ENCODE data around the gene CLEC2D. TPM values are rescaled to one million over a fixed set of nuclear protein-coding genes. Genes with fewer than 3 reads are reported as not detected.

Gene CLEC2D
- total and polyA plus RNA-seq, 2 donors from 2014 or later = 2.5 to 22.4 TPM

DNA sequence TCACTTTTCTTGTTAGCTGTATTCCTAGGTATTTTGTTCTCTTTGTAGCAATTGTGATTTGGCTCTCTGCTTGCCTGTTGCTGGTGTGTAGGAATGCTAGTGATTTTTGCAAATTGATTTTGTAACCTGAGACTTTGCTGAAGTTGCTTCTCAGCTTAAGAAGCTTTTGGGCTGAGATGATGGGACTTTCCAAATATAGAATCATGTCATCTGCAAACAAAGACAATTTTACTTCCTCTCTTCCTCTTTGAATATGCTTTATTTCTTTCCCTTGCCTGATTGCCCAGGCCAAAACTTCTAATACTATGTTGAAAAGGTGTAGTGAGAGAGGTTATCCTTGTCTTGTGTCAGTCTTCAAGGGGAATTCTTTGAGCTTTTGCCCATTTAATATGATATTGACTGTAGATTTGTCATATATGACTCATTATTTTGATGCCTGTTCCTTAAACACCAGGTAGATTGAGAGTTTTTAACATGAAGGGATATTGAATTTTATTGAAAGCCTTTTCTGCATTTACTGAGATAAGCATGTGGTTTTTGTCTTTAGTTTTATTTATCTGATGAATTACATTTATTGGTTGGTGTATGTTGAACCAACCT lies 36.7 kb downstream of the CLEC2D start:
- H3K36me3 ChIP-seq (ENCODE audit: control insufficient read depth in 2 of 3, insufficient read depth in 3 of 3, low read length in 3 of 3) = no peaks in the 10 kb centered on the region
- no peak for DNase-seq
- TF ChIP-seq, protein P1, sequence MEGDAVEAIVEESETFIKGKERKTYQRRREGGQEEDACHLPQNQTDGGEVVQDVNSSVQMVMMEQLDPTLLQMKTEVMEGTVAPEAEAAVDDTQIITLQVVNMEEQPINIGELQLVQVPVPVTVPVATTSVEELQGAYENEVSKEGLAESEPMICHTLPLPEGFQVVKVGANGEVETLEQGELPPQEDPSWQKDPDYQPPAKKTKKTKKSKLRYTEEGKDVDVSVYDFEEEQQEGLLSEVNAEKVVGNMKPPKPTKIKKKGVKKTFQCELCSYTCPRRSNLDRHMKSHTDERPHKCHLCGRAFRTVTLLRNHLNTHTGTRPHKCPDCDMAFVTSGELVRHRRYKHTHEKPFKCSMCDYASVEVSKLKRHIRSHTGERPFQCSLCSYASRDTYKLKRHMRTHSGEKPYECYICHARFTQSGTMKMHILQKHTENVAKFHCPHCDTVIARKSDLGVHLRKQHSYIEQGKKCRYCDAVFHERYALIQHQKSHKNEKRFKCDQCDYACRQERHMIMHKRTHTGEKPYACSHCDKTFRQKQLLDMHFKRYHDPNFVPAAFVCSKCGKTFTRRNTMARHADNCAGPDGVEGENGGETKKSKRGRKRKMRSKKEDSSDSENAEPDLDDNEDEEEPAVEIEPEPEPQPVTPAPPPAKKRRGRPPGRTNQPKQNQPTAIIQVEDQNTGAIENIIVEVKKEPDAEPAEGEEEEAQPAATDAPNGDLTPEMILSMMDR (IDR thresholded peaks at IDR 0.05; ENCODE audit: borderline replicate concordance, extremely low read depth, insufficient read depth) = no peak
- intact Hi-C loops (cut with DNase I) = loop anchor here (5.0 to 10.0 kb wide), 2 partner anchors 74 to 371 kb away; no protein-coding TSS in a partner anchor
- no peaks in the 10 kb centered on the region for H3K4me1 ChIP-seq (ENCODE audit: control insufficient read depth in 2 of 3, insufficient read depth in 2 of 3, low read depth in 1 of 3, low read length in 3 of 3)
- H3K4me3 ChIP-seq (ENCODE audit: low read length in 3 of 3) = no peak overlapping the region
- no peak overlapping the region for H3K27ac ChIP-seq (ENCODE audit: low read depth in 2 of 2, low read length in 2 of 2)
- no peaks in the 10 kb centered on the region for H3K9me3 ChIP-seq (ENCODE audit: control insufficient read depth in 2 of 3, insufficient read depth in 1 of 3, low read length in 3 of 3)
- no peak overlapping the region for H3K9ac ChIP-seq (ENCODE audit: low read length in 3 of 3)
- H3K27me3 ChIP-seq (ENCODE audit: control insufficient read depth, insufficient read depth, low read length) = no peaks in the 10 kb centered on the region
- FAIRE-seq = no peak

DNA sequence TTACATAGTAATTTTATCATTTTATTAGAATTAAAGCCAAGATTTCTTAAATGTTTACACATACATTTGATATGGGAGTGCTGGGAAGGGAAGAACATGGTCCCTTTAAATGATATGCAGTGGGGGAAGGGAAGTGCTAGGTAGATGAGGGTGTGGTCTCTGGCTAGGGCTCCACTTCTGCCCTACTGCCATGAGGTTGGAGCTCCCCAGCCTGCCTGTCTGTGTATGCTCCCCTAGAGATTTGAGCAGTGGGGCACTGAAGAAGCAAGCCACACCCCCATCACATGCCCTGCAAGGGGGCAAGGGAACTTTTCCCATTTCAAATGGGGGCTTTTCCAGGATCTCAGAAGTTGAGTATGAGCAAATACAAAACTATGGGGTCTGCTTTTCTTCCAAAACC lies 37.8 kb downstream of the CLEC2D start:
- no peak overlapping the region for H3K27ac ChIP-seq (ENCODE audit: low read depth in 2 of 2, low read length in 2 of 2)
- H3K27me3 ChIP-seq (ENCODE audit: control insufficient read depth, insufficient read depth, low read length) = no peaks in the 10 kb centered on the region
- H3K9ac ChIP-seq (ENCODE audit: low read length in 3 of 3) = no peak overlapping the region
- TF ChIP-seq, protein P1 (IDR thresholded peaks at IDR 0.05; ENCODE audit: borderline replicate concordance, extremely low read depth, insufficient read depth) = no peak
- H3K4me3 ChIP-seq (ENCODE audit: low read length in 3 of 3) = no peak overlapping the region
- no peaks in the 10 kb centered on the region for H3K4me1 ChIP-seq (ENCODE audit: control insufficient read depth in 2 of 3, insufficient read depth in 2 of 3, low read depth in 1 of 3, low read length in 3 of 3)
- H3K36me3 ChIP-seq (ENCODE audit: control insufficient read depth in 2 of 3, insufficient read depth in 3 of 3, low read length in 3 of 3) = no peaks in the 10 kb centered on the region
- intact Hi-C loops (cut with DNase I) = loop anchor here (5.0 to 10.0 kb wide), 2 partner anchors 75 to 373 kb away; no protein-coding TSS in a partner anchor
- DNase-seq (no peak), FAIRE-seq (no peak)
- H3K9me3 ChIP-seq (ENCODE audit: control insufficient read depth in 2 of 3, insufficient read depth in 1 of 3, low read length in 3 of 3) = no peaks in the 10 kb centered on the region

GRCh38 chr12:9707864-9708808 lies 38.6 kb downstream of the CLEC2D start:
- FAIRE-seq (no peak), DNase-seq (peak in 4 of 5 donors; percentile 33 to 59 (median 46))
- Histone ChIP-seq H3K27ac (ENCODE audit: low read depth in 2 of 2, low read length in 2 of 2) (no peak overlapping the region), H3K36me3 (ENCODE audit: control insufficient read depth in 2 of 3, insufficient read depth in 3 of 3, low read length in 3 of 3) (no peaks in the 10 kb centered on the region), H3K9me3 (ENCODE audit: control insufficient read depth in 2 of 3, insufficient read depth in 1 of 3, low read length in 3 of 3) (no peaks in the 10 kb centered on the region), H3K4me3 (ENCODE audit: low read length in 3 of 3) (no peak overlapping the region), H3K27me3 (ENCODE audit: control insufficient read depth, insufficient read depth, low read length) (no peaks in the 10 kb centered on the region), H3K4me1 (ENCODE audit: control insufficient read depth in 2 of 3, insufficient read depth in 2 of 3, low read depth in 1 of 3, low read length in 3 of 3) (no peaks in the 10 kb centered on the region), H3K9ac (ENCODE audit: low read length in 3 of 3) (no peak overlapping the region)
- TF ChIP-seq, protein P1 (IDR thresholded peaks at IDR 0.05; ENCODE audit: borderline replicate concordance, extremely low read depth, insufficient read depth) = peak; percentile 78
- intact Hi-C loops (cut with DNase I) = loop anchor here (5.0 to 10.0 kb wide), 2 partner anchors 76 to 373 kb away; no protein-coding TSS in a partner anchor

Data from kidney (tissue), 14 donors.